A549 (cell line): ENCODE data around the gene MYADM. TPM values are rescaled to one million over a fixed set of nuclear protein-coding genes. Genes with fewer than 3 reads are reported as not detected.

ENCODE experiments used
- BHLHE40 ChIP-seq: IDR thresholded peaks from 2 replicates; pipeline ENCODE4 v1.6.1; 2012; ENCODE audit warnings: low read depth, low read length, inconsistent platforms
- EHF ChIP-seq: fragments of 250-450 bp; sonication (Bioruptor Pico); IDR thresholded peaks from 2 replicates; pipeline ENCODE4 v1.5.0; 2020; ENCODE audit warnings: mild to moderate bottlenecking
- EP300 ChIP-seq, 2 experiments: fragments of >200 bp; sonication (Bioruptor Twin); formaldehyde crosslinking; IDR thresholded peaks; 2 replicates in 1 of 2; 3 replicates in 1 of 2; pipeline ENCODE4 v1.6.1; 2016 to 2017
- FOSL2 ChIP-seq, 2 experiments: fragments of 450-650 bp in 1 of 2; fragments of >200 bp in 1 of 2; sonication (Bioruptor Twin) in 1 of 2; formaldehyde crosslinking; IDR thresholded peaks; 2 replicates each; pipeline versions ENCODE4 v1.5.0 to v1.6.1; 2016 to 2020; ENCODE audit warnings: mild to moderate bottlenecking in 1 of 2, moderate library complexity in 1 of 2
- GATA3 ChIP-seq: IDR thresholded peaks from 2 replicates; pipeline ENCODE4 v1.6.1; 2012; ENCODE audit warnings: borderline replicate concordance
- HOXB5 ChIP-seq: fragments of 250-450 bp; sonication (Bioruptor Pico); IDR thresholded peaks from 2 replicates; pipeline ENCODE4 v1.5.0; 2020; ENCODE audit warnings: mild to moderate bottlenecking, moderate library complexity
- JUNB ChIP-seq: fragments of >200 bp; sonication (Bioruptor Twin); formaldehyde crosslinking; IDR thresholded peaks from 2 replicates; pipeline ENCODE4 v1.6.1; 2016
- KDM5A ChIP-seq: fragments of 200-600 bp; sonication (generic); IDR thresholded peaks from 2 replicates; pipeline ENCODE4 v1.6.1; 2016; ENCODE audit warnings: antibody characterized with exemption, mild to moderate bottlenecking
- MAZ ChIP-seq: fragments of 150-350 bp; IDR thresholded peaks from 2 replicates; pipeline ENCODE4 v1.6.1; 2014; ENCODE audit warnings: antibody characterized with exemption, low read depth, low read length, borderline replicate concordance
- MYC ChIP-seq: IDR thresholded peaks from 2 replicates; pipeline ENCODE4 v1.6.1; 2012; ENCODE audit warnings: mild to moderate bottlenecking, inconsistent platforms, low read length, improper control_type of control experiment, borderline replicate concordance
- NPAS2 ChIP-seq: fragments of 250-450 bp; sonication (Bioruptor Pico); IDR thresholded peaks from 2 replicates; pipeline ENCODE4 v1.8.0; 2022; ENCODE audit warnings: mild to moderate bottlenecking, moderate library complexity, borderline replicate concordance
- NR3C1 ChIP-seq: fragments of >200 bp; sonication (Bioruptor Twin); formaldehyde crosslinking; IDR thresholded peaks from 3 replicates; pipeline ENCODE4 v1.6.1; 2017
- PHF8 ChIP-seq: fragments of 200-600 bp; sonication (generic); IDR thresholded peaks from 2 replicates; pipeline ENCODE4 v1.6.1; 2016; ENCODE audit warnings: low read depth, mild to moderate bottlenecking, antibody characterized with exemption, moderate library complexity, borderline replicate concordance
- RARB ChIP-seq: fragments of 250-450 bp; sonication (Bioruptor Pico); IDR thresholded peaks from 2 replicates; pipeline ENCODE4 v1.8.0; 2021; ENCODE audit warnings: mild to moderate bottlenecking, moderate library complexity
- RCOR1 ChIP-seq: fragments of 150-350 bp; IDR thresholded peaks from 2 replicates; pipeline ENCODE4 v1.6.1; 2014; ENCODE audit warnings: antibody characterized with exemption, low read length, low read depth
- RFX5 ChIP-seq: fragments of 450-650 bp; IDR thresholded peaks from 2 replicates; pipeline ENCODE4 v1.7.1; 2014; ENCODE audit warnings: antibody characterized with exemption, mild to moderate bottlenecking, moderate library complexity
- SREBF2 ChIP-seq: fragments of 450-650 bp; IDR thresholded peaks from 2 replicates; pipeline ENCODE4 v1.6.1; 2014; ENCODE audit warnings: mild to moderate bottlenecking, moderate library complexity
- TP53 ChIP-seq: fragments of 250-450 bp; sonication (Bioruptor Pico); IDR thresholded peaks from 2 replicates; pipeline ENCODE4 v1.5.0; 2021; ENCODE audit warnings: mild to moderate bottlenecking, moderate library complexity
- ZFP36 ChIP-seq: fragments of 450-650 bp; IDR thresholded peaks from 2 replicates; pipeline ENCODE4 v1.6.1; 2014; ENCODE audit warnings: borderline replicate concordance; ENCODE audit not compliant: partially characterized antibody
- ZNF302 ChIP-seq: fragments of 250-450 bp; sonication (Bioruptor Pico); IDR thresholded peaks from 2 replicates; pipeline ENCODE4 v1.9.0; 2021; ENCODE audit warnings: inconsistent platforms, mild to moderate bottlenecking, moderate library complexity
- polyA plus RNA-seq, 4 experiments: library from polyadenylated mRNA; depleted of rRNA in 3 of 4; stranded (reverse); fragments of >200 nt; fragmentation: RNase III in 1 of 4; extraction: RNeasy Plus Mini Kit Qiagen cat#74134 plus additional on column Dnase treatment in 1 of 4; gene quantifications; 2 replicates in 3 of 4; 3 replicates in 1 of 4; pipeline ENCODE4 v1.2.3, GENCODE V29; 2011 to 2017
- TF ChIP-seq, protein P1 (sequence below): IDR thresholded peaks from 2 replicates; pipeline ENCODE4 v1.6.1; 2012
- TF ChIP-seq, protein P2 (sequence below): fragments of 200-600 bp; sonication (generic); IDR thresholded peaks from 2 replicates; pipeline ENCODE4 v1.6.1; 2016; ENCODE audit warnings: antibody characterized with exemption, mild to moderate bottlenecking, moderate library complexity
- TF ChIP-seq, protein P3 (sequence below): fragments of >200 bp; sonication (Bioruptor Twin); formaldehyde crosslinking; IDR thresholded peaks from 2 replicates; pipeline ENCODE4 v1.6.1; 2016
- TF ChIP-seq, protein P4 (sequence below): fragments of 250-450 bp; sonication (Bioruptor Pico); IDR thresholded peaks from 2 replicates; pipeline ENCODE4 v1.5.0; 2020; ENCODE audit warnings: low read depth, mild to moderate bottlenecking, moderate library complexity

The MYADM gene
- polyA plus RNA-seq, 2 of the 4 experiments (the other 2 are of a cell fraction), result 37.7 to 90.7 TPM

DNA sequence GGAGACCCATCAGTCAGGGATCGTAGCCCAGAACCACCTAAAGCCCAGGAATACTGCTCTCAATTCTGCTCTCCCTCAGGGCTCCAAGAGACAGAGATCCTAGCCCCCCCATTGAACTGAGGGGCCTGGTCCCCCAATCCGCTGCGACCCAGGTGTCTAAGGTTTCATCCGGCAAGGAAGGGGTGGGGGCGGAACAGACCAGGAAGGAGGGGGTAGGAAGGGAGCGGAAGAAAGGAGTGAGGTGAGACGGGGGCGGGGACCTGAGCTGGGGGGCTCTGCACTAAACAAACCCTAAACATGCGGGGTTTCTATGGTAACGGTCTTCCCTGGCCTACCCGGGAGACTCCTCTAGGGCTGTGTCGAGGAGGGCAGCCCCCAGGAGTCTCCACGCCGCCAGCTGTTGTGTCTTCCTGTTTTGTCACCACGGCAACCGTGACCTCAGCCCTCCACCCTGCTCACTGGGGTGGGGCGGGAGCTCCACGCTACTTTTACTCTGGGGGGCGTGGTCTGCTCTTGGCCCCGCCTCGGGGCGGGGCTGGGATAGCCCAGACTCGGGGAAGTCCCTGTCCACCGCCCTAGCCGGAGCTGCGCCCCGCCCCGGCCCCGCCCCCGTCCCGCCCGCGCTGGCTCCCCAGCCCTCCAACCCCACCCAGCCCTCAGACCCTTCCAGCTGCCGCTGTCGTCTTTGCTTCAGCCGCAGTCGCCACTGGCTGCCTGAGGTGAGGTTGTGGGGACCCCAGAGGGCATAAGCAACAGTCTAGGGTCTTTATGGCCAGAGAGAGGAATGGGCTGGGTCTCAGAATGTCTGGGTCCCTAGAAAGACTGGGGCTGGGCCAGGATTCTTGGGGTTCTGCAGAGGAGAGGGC is at the start of gene MYADM (continued):
- no peak for TF ChIP-seq HOXB5 (CRISPR knock-in tag)
- peak in 1 of 2 experiments; percentile 57; a peak in 1 of 5 replicates for TF ChIP-seq EP300 (IDR thresholded peaks at IDR 0.05)
- TF ChIP-seq NPAS2 (CRISPR knock-in tag), result no peak
- peak; percentile 75 for TF ChIP-seq GATA3
- TF ChIP-seq PHF8, result peak; percentile 17; the same call in 1 of the 2 replicates
- no peak for TF ChIP-seq ZNF302 (CRISPR knock-in tag)
- TF ChIP-seq JUNB, result no peak
- TF ChIP-seq EHF (CRISPR knock-in tag), result peak; percentile 34; the same call in 1 of the 2 replicates
- TF ChIP-seq, protein P1, sequence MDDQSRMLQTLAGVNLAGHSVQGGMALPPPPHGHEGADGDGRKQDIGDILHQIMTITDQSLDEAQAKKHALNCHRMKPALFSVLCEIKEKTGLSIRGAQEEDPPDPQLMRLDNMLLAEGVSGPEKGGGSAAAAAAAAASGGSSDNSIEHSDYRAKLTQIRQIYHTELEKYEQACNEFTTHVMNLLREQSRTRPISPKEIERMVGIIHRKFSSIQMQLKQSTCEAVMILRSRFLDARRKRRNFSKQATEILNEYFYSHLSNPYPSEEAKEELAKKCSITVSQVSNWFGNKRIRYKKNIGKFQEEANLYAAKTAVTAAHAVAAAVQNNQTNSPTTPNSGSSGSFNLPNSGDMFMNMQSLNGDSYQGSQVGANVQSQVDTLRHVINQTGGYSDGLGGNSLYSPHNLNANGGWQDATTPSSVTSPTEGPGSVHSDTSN, result peak; percentile 91
- TF ChIP-seq RCOR1, result no peak
- TF ChIP-seq, protein P2, sequence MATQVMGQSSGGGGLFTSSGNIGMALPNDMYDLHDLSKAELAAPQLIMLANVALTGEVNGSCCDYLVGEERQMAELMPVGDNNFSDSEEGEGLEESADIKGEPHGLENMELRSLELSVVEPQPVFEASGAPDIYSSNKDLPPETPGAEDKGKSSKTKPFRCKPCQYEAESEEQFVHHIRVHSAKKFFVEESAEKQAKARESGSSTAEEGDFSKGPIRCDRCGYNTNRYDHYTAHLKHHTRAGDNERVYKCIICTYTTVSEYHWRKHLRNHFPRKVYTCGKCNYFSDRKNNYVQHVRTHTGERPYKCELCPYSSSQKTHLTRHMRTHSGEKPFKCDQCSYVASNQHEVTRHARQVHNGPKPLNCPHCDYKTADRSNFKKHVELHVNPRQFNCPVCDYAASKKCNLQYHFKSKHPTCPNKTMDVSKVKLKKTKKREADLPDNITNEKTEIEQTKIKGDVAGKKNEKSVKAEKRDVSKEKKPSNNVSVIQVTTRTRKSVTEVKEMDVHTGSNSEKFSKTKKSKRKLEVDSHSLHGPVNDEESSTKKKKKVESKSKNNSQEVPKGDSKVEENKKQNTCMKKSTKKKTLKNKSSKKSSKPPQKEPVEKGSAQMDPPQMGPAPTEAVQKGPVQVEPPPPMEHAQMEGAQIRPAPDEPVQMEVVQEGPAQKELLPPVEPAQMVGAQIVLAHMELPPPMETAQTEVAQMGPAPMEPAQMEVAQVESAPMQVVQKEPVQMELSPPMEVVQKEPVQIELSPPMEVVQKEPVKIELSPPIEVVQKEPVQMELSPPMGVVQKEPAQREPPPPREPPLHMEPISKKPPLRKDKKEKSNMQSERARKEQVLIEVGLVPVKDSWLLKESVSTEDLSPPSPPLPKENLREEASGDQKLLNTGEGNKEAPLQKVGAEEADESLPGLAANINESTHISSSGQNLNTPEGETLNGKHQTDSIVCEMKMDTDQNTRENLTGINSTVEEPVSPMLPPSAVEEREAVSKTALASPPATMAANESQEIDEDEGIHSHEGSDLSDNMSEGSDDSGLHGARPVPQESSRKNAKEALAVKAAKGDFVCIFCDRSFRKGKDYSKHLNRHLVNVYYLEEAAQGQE, result peak; percentile 21; the same call in 1 of the 2 replicates
- TF ChIP-seq RFX5, result peak; percentile 37; the same call in 1 of the 2 replicates
- peak; percentile 91 for TF ChIP-seq MYC
- TF ChIP-seq, protein P3, sequence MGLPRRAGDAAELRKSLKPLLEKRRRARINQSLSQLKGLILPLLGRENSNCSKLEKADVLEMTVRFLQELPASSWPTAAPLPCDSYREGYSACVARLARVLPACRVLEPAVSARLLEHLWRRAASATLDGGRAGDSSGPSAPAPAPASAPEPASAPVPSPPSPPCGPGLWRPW, result no peak
- TF ChIP-seq MAZ, result peak; percentile 97
- TF ChIP-seq FOSL2 (IDR thresholded peaks at IDR 0.05), result no peak
- TF ChIP-seq FOSL2 (CRISPR knock-in tag; IDR thresholded peaks at IDR 0.05), result no peak; the same call in 1 of the 2 replicates
- no peak for TF ChIP-seq KDM5A
- TF ChIP-seq, protein P4, sequence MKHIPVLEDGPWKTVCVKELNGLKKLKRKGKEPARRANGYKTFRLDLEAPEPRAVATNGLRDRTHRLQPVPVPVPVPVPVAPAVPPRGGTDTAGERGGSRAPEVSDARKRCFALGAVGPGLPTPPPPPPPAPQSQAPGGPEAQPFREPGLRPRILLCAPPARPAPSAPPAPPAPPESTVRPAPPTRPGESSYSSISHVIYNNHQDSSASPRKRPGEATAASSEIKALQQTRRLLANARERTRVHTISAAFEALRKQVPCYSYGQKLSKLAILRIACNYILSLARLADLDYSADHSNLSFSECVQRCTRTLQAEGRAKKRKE, result 0 out of 2 replicates have a peak, but pooled peaks have one; percentile 45
- TF ChIP-seq BHLHE40, result no peak
- no peak; the same call in 1 of the 2 replicates for TF ChIP-seq TP53 (CRISPR knock-in tag)
- no peak for TF ChIP-seq ZFP36
- no peak for TF ChIP-seq SREBF2
- no peak for TF ChIP-seq NR3C1
- TF ChIP-seq RARB, result 0 out of 2 replicates have a peak, but pooled peaks have one; percentile 13
